Cardiac fibroblast (primary cell): ENCODE data around the gene MAOB.

Source experiments
- DNase-seq, 2 donors: peaks; one replicate each; pipeline versions ENCODE4 v3.0.0 to v3.0.0-alpha.2; 2010; ENCODE audit warnings: low read depth in 2 of 2
- H3K4me3 ChIP-seq, 2 donors: replicated peaks in 1 of 2; 1 replicate in 1 of 2; 2 replicates in 1 of 2; pipeline ENCODE4 v1.5.1; 2011; ENCODE audit warnings: low read depth in 2 of 2, low read length in 2 of 2, mild to moderate bottlenecking in 2 of 2, moderate library complexity in 1 of 2
- TF ChIP-seq, protein P1 (sequence below): IDR thresholded peaks from one replicate; pipeline ENCODE4 v1.5.1; 2011; ENCODE audit warnings: low read depth, mild to moderate bottlenecking, low read length, inconsistent platforms

Gene MAOB

GRCh38 chrX:43758044-43758443, 124.2 kb downstream of the MAOB start:
- TF ChIP-seq, protein P1, sequence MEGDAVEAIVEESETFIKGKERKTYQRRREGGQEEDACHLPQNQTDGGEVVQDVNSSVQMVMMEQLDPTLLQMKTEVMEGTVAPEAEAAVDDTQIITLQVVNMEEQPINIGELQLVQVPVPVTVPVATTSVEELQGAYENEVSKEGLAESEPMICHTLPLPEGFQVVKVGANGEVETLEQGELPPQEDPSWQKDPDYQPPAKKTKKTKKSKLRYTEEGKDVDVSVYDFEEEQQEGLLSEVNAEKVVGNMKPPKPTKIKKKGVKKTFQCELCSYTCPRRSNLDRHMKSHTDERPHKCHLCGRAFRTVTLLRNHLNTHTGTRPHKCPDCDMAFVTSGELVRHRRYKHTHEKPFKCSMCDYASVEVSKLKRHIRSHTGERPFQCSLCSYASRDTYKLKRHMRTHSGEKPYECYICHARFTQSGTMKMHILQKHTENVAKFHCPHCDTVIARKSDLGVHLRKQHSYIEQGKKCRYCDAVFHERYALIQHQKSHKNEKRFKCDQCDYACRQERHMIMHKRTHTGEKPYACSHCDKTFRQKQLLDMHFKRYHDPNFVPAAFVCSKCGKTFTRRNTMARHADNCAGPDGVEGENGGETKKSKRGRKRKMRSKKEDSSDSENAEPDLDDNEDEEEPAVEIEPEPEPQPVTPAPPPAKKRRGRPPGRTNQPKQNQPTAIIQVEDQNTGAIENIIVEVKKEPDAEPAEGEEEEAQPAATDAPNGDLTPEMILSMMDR, result no peak
- no peak overlapping the region for H3K4me3 ChIP-seq
- DNase-seq, result no peak

- H3K4me3 ChIP-seq, result no peak overlapping the region
- DNase-seq, result no peak
- TF ChIP-seq, protein P1, result no peak
These were observed 126.2 kb downstream of the MAOB start for GRCh38 chrX:43756076-43756475.

DNA sequence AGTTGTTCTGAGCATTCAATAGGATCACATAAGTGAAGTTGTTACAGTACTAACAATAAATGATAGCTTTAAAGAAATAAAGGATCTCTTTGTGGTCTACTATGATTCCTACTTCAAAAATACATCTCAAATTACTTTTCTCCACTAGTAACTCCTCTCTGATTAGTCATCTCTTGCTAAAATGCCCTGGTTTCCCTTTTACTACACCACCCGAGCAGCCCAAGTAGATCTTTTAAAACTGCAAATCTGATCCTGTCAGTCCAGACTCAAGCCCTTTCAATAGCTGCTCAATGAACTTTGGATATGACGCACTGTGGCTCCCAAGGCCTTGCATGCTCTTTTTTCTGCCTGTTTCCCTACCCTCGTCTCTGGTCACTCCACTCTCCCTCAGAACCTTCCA, 128.6 kb downstream of the MAOB start:
- TF ChIP-seq, protein P1, result no peak
- DNase-seq, result peak in 1 of 2 donors; percentile 7
- H3K4me3 ChIP-seq, result no peak overlapping the region

GRCh38 chrX:43750248-43750676, 132.0 kb downstream of the MAOB start:
- H3K4me3 ChIP-seq, result no peak overlapping the region
- TF ChIP-seq, protein P1, result peak; percentile 30
- DNase-seq, result peak; percentile 70

DNA sequence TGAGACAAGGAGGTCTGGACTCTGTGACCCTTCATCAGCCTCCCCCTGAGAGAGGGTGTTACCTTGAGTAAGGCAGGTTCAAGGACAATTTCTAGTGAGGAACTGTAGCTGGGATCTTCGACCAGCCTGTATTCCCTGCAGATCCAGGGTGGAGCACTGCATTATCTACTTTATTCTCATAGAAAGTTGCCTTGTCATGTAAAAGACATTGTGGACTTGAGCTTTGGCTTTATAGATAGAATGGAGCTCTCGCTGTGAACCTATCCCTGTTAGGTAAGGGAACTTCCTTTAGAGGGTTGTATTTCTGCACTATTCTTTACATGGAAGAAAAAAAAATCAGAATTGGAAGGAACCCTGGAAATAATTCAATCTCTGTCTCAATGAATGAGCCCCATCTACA, 134.8 kb downstream of the MAOB start:
- no peak for DNase-seq
- TF ChIP-seq, protein P1, result no peak
- H3K4me3 ChIP-seq, result no peak overlapping the region

- peak in 1 of 2 donors; percentile 5 for DNase-seq
- TF ChIP-seq, protein P1, result no peak
- H3K4me3 ChIP-seq, result no peak overlapping the region
These were observed 136.1 kb downstream of the MAOB start for GRCh38 chrX:43745938-43746721.
